GM12891 (cell line): ENCODE measurements around the gene MRPL18.
"Not testable (repeated sequence)": the region's sequence is repeated elsewhere in the genome, so short reads cannot be mapped to it uniquely, and the experiment has no call there.

ENCODE experiments used
- DNase-seq: peaks from one replicate; pipeline ENCODE4 v3.0.0; 2011; ENCODE audit warnings: low spot score; ENCODE audit not compliant: insufficient read length
- FAIRE-seq: peaks from 2 replicates; lab custom pipeline; 2011; peaks lifted over from hg19 to GRCh38; lab: Jason Lieb, UNC
- PAX5 ChIP-seq: IDR thresholded peaks from 2 replicates; pipeline ENCODE4 v1.6.1; 2011; ENCODE audit warnings: low read length, moderate library complexity, mild to moderate bottlenecking; ENCODE audit not compliant: insufficient read depth, severe bottlenecking
- POLR2A ChIP-seq: IDR thresholded peaks from 2 replicates; pipeline ENCODE4 v1.6.1; 2011; ENCODE audit warnings: low read depth, low read length, control low read depth
- POLR2AphosphoS5 ChIP-seq: IDR thresholded peaks from 2 replicates; pipeline ENCODE4 v1.6.1; 2011; ENCODE audit warnings: low read depth, low read length, control low read depth
- POU2F2 ChIP-seq: IDR thresholded peaks from 2 replicates; pipeline ENCODE4 v1.6.1; 2011; ENCODE audit warnings: low read depth, mild to moderate bottlenecking, control low read depth, low read length, moderate library complexity
- SPI1 ChIP-seq: IDR thresholded peaks from 2 replicates; pipeline ENCODE4 v1.6.1; 2011; ENCODE audit warnings: low read depth, low read length, control low read depth
- TAF1 ChIP-seq: IDR thresholded peaks from 2 replicates; pipeline ENCODE4 v1.6.1; 2011; ENCODE audit warnings: low read depth, low read length, control low read depth

Gene MRPL18

DNA sequence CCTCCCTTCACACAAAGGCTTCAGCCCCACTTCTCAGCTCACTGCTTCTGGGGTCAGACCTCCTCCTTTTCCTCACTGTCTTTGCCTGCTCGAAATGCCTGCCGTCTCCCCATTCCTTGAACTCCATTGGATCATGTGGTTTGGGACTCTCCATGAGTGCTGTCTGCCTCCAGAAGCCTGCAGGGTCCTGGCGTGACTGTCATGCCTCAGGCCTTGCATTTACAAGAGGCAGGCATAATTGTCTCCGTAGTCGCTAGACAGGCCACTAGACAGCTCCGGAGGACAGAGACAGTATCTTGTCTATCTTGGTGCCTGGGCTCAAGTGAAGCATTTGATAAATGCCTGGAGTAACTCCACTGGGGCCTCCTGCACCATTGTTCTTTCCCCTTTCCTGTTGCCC, 25.1 kb downstream of the MRPL18 start:
- TF ChIP-seq POLR2AphosphoS5 (no peak), TAF1 (no peak), SPI1 (no peak), POU2F2 (no peak), POLR2A (no peak), PAX5 (no peak)
- FAIRE-seq, result no peak
- no peak for DNase-seq

DNA sequence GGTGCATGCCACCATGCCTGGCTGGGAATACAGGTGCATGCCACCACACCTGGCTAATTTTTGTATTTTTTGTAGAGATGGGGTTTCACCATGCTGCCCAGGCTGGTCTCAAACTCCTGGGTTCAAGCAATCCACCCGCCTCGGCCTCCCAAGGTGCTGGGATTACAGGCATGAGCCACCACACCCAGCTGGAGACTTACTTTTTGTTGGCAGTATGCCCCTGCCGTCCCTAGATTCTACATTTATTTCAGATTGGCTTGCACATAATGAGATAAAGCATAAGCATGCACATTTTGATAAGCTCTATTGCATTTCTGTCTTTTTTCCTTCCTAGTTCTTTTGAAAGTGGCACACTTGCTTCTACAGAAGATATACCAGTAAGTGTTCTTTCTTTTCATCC, 26.5 kb downstream of the MRPL18 start:
- FAIRE-seq, DNase-seq: not testable (repeated sequence)

DNA sequence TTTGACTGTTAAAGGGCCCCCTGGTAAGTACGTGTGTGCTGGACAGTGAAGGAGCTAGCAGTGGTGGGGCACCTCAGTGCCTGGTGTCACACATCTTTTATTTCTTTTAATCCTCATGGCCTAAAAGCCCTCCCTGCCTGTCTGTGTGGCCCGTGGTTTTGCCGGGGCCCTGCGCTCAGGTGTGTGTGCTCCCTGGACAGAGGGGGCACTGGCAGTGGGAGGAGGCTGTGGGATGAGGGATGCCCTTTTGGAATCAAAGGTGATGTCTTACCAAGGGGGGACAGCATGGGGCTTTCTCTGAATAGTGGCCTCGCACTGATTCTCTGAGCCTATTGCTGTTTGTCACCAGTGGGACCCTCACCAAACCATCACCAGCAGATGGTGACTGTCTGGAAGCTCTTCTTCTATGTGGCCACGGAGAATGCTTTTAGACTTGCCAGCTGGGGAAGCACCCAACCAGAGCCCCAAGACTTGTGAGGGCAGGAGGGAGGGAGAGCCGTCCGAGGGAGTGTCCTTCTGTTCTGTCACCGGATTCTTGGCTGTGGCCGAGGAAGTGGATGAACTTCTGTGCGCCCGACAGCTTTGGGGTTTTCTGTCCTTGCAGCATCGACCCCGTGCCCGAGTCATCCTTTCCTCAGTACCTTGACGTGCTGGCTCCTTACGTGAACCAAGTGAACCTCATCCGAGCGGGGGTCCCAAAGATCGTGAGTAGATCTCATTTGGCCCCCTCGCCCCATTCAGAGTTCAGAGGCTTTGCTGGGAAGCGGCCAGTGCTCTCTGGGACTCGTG, 27.9 kb downstream of the MRPL18 start:
- no peak for TF ChIP-seq POLR2AphosphoS5
- TF ChIP-seq TAF1, result no peak
- TF ChIP-seq SPI1, result no peak
- no peak for TF ChIP-seq POLR2A
- no peak for TF ChIP-seq PAX5
- no peak for TF ChIP-seq POU2F2
- DNase-seq (no peak), FAIRE-seq (no peak)

DNA sequence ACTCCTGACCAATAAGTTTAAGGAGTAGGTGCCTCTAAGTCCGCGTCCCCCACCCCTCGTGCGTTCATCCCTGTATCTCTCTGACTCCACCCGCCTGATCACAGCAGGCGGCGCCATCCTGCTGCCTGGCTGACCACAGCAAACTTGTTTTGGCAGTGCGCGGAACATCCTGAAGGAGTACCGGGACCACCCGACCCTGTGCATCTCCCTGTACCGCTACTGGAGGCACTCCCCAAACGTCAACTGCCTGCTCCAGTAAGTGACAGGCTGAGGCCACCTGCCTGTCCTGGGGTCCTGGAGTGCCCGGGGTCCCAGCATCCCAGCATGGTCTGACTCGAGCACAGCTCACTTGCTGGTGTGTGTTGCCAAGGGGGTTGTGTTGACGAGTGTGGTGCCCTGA, 28.8 kb downstream of the MRPL18 start:
- DNase-seq (no peak), FAIRE-seq (peak; percentile 48)
- TF ChIP-seq POU2F2 (no peak), SPI1 (no peak), POLR2A (no peak), TAF1 (no peak), PAX5 (no peak), POLR2AphosphoS5 (no peak)

DNA sequence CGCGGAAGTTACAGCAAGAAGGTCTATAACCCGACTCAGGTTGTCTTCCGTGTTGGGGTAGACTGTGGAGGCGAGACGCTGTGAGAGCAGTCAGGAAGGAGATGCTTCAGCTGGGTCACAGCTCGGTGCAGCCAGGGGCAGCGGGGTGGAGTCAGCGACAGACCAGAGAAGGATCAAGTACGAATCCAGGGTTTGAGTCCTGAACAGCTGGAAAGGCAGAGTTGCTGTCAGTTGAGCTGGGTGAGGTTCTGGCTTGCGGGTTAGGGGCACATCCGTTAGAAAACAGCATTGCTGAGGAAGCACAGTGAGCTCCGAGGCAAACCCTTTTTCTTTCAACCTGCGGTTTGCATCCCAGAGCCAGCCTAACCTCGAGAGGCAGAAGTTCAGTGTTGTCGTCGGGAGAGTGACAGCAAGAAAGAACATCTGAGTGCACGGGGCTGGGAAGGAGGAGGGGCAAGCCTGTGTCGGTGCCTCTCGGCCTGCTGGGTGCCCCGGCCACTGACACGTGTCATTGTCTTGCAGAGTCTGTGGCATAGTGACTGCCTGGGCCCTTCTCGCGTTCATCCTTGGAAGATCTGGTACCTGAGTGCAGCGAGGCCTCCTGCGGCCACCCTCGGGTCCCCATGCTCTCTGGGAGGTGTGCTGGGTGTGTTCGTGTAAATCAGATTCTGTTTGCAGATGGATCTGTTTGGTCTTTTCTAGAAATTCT, 29.8 kb downstream of the MRPL18 start:
- FAIRE-seq (peak; percentile 70), DNase-seq (no peak)
- TF ChIP-seq POU2F2 (no peak), POLR2A (no peak), PAX5 (no peak), POLR2AphosphoS5 (no peak), TAF1 (no peak), SPI1 (no peak)

DNA sequence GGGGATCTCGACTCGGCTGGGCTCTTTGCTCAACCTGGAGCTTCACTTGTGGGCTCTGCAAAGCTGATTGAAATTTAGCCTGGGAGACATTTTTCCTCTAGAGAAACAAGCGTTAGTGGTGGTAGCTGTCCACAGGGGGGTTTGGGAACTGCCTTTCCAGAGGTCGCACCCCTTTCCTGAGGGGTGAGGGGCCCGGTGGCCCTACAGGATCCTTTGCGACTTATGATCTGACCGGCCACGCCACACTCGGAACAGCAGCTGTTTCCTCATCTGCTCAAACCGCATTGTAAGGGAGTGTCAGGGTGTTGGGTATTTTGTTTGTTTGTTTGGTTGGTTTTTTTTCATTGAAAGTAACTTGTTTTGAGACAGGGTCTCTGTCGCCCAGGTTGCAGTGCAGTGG, 30.9 kb downstream of the MRPL18 start:
- DNase-seq (no peak), FAIRE-seq (no peak)
- no peak for TF ChIP-seq POU2F2
- no peak for TF ChIP-seq TAF1
- TF ChIP-seq POLR2A, result no peak
- TF ChIP-seq POLR2AphosphoS5, result no peak
- TF ChIP-seq PAX5, result no peak
- TF ChIP-seq SPI1, result no peak

DNA sequence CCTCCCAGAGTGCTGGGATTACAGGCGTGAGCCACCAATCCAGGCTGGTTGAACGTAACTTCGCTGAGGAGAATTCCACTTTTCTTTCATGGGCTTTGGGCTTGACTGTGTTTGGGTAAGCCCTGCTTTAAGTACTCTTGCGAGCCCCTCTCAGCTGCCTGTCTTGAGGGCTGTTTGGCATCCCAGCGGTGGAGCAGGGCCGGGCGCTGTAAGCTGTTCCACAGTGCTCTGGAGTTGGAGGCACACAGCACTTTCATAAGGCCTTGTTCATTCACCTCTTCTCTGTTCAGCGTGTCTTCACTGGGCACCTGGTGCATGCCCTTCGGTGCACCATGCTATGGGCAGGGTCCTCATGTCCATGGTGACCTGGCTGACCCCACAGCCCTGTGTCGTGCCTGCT, 31.5 kb downstream of the MRPL18 start:
- TF ChIP-seq SPI1 (no peak), TAF1 (no peak), POLR2A (no peak), PAX5 (no peak), POU2F2 (no peak), POLR2AphosphoS5 (no peak)
- FAIRE-seq, result no peak
- no peak for DNase-seq

DNA sequence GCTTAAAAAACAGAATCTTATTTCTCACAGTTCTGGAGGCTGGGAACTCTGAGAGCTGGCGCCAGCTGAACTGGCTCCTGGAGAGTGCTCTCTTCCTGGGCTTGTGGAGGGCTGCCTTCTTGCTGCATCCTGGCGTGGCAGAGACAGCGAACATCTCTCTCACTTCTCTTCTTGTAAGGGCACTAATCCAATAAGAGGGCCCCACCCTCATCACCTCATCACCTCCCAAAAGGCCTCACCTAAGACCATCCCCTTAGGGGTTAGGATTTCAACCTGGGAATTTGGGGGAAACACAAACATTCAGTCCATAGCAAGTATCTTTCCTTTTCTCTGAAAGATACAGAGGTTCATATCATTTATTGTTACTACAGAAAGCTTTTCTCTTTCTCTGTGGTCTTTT, 33.7 kb downstream of the MRPL18 start:
- no peak for FAIRE-seq
- no peak for DNase-seq
- TF ChIP-seq POLR2A (no peak), TAF1 (no peak), PAX5 (no peak), POLR2AphosphoS5 (no peak), SPI1 (no peak), POU2F2 (no peak)

DNA sequence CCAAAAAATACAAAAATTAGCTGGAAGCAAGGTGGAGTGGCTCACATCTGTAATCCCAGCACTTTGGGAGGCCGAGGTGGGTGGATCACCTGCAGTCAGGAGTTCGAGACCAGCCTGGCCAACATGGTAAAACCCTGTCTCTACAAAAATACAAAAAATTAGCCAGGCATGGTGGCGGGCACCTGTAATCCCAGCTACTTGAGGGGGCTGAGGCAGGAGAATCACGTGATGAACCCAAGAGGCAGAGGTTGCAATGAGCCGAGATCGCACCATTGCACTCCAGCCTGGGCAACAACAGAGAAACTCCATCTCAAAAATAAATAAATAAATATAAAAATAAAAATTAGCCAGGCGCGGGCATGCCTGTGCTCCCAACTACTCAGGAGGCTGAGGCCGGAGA, 34.4 kb downstream of the MRPL18 start:
- not testable (repeated sequence) for FAIRE-seq, DNase-seq

DNA sequence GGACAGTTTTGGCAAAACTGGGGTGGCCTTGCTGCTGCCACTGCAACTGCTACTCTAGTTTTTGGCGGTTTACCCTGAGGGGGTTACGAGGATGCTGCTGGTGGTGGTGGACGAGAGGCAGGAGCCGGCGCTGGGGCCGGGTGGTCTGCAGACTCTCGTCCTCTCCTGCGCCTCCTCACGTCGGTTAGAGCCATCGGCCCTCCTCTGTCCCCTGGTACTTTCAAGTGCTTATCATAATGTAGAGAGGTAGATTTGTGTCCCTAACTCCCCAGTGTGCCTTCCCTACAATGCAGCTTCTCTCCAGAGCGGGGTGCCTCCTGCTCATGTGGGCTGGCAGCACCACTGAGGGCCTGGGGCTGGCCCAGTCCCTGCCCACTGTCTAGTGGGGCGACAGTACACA, 35.7 kb downstream of the MRPL18 start:
- no peak for TF ChIP-seq POLR2AphosphoS5
- TF ChIP-seq TAF1, result no peak
- no peak for TF ChIP-seq SPI1
- DNase-seq (no peak), FAIRE-seq (no peak)
